BLaER1 treated with 17β-estradiol and CSF1 and Interleukin-3, amounts not matched to agents 10 nM and 100 nM (cell line): ENCODE data around the gene CDK3.
"Not testable (repeated sequence)": the region's sequence is repeated elsewhere in the genome, so short reads cannot be mapped to it uniquely, and the experiment has no call there.

Experiments
- H3K27ac ChIP-seq, 11 experiments: shearing (Covaris generic); formaldehyde crosslinking; 2 replicates each; pipeline ENCODE4 v1.8.1; 2022
- H3K27me3 ChIP-seq, 11 experiments: shearing (Covaris generic); formaldehyde crosslinking; 2 replicates each; pipeline ENCODE4 v1.8.1; 2022
- H3K36me3 ChIP-seq, 11 experiments: shearing (Covaris generic); formaldehyde crosslinking; 2 replicates each; pipeline ENCODE4 v1.8.1; 2022
- H3K4me1 ChIP-seq, 10 experiments: shearing (Covaris generic); formaldehyde crosslinking; 2 replicates each; pipeline ENCODE4 v1.8.1; 2022
- H3K4me2 ChIP-seq, 11 experiments: shearing (Covaris generic); formaldehyde crosslinking; 2 replicates each; pipeline ENCODE4 v1.8.1; 2022
- H3K4me3 ChIP-seq, 10 experiments: shearing (Covaris generic); formaldehyde crosslinking; 2 replicates each; pipeline ENCODE4 v1.8.1; 2022
- H3K9ac ChIP-seq, 11 experiments: shearing (Covaris generic); formaldehyde crosslinking; 2 replicates each; pipeline ENCODE4 v1.8.1; 2022
- H3K9me3 ChIP-seq, 11 experiments: shearing (Covaris generic); formaldehyde crosslinking; replicated peaks in 1 of 11; 2 replicates each; pipeline ENCODE4 v1.8.1; 2022
- H4K20me1 ChIP-seq, 11 experiments: shearing (Covaris generic); formaldehyde crosslinking; 2 replicates each; pipeline ENCODE4 v1.8.1; 2022
- Cebpa-rat ChIP-seq, 11 experiments: shearing (Covaris generic); IDR thresholded peaks; 2 replicates each; pipeline ENCODE4 v1.8.1; 2022

Gene CDK3

DNA sequence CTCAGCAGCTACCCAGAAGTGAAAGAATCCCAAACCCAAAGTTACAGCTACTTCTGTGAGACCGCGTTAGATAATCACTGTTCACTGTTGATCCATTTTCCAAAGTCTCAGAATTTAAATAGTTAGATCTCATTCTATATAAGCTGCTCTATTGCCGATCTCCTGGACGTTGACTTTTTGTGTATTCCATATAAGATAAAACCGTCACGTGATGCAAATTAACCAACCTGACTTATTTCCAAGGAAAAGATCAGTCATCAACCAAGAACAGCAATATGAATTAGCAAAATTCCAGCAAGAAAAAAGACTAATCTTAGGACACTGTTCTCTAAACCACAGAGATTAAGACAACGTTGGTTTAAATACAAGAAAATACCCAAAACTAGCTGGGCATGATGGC, 30.0 kb upstream of the CDK3 start:
- peak overlapping the region; percentile 38 to 70 (median 60); a peak in 18 of 22 replicates for H3K9ac ChIP-seq
- H3K4me1 ChIP-seq = peaks cover 17 to 50% (median 40%) of the 10 kb centered on the region in 10 experiments
- no peak for TF ChIP-seq Cebpa-rat (IDR thresholded peaks at IDR 0.05)
- H3K36me3 ChIP-seq = peaks cover 18 to 88% (median 58%) of the 10 kb centered on the region in 11 experiments
- H4K20me1 ChIP-seq = no peaks in the 10 kb centered on the region; a peak in 1 of 22 replicates
- 0 out of 22 replicates have a peak, but pooled peaks cover 0 to 5% (median 0%) of the 10 kb centered on the region in 11 experiments for H3K9me3 ChIP-seq
- peak overlapping the region in 2 of 10 experiments; percentile 39 to 53; a peak in 2 of 20 replicates for H3K4me3 ChIP-seq
- peak overlapping the region; percentile 68 to 88 (median 79); a peak in 21 of 22 replicates for H3K27ac ChIP-seq
- H3K4me2 ChIP-seq = peak overlapping the region; percentile 50 to 89 (median 80)
- no peaks in the 10 kb centered on the region for H3K27me3 ChIP-seq

DNA sequence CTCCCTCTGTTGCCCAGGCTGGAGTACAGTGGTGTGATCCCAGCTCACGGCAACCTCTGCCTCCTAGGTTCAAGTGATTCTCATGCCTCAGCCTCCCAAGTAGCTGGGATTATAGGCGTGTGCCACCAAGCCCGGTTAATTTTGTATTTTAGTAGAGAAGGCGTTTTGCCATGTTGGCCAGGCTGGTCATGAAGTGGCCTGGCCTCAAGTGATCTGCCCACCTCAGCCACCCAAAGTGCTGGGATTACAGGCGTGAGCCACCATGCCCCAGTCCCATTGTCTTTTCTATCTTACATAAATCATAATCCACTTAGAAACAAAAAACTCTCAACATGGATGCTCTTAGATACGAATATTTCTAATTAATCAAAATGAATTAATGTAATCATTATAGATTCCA, 25.5 kb upstream of the CDK3 start:
- H3K4me3 ChIP-seq, H3K9ac ChIP-seq, H3K27me3 ChIP-seq, H3K27ac ChIP-seq, H4K20me1 ChIP-seq, H3K9me3 ChIP-seq: not testable (repeated sequence)
- peaks cover 35 to 66% (median 57%) of the 10 kb centered on the region in 10 experiments for H3K4me1 ChIP-seq
- H3K4me2 ChIP-seq = peak overlapping the region in 7 of 11 experiments; percentile 74 to 93 (median 86); a peak in 12 of 22 replicates
- peaks cover 15 to 63% (median 36%) of the 10 kb centered on the region in 11 experiments for H3K36me3 ChIP-seq

DNA sequence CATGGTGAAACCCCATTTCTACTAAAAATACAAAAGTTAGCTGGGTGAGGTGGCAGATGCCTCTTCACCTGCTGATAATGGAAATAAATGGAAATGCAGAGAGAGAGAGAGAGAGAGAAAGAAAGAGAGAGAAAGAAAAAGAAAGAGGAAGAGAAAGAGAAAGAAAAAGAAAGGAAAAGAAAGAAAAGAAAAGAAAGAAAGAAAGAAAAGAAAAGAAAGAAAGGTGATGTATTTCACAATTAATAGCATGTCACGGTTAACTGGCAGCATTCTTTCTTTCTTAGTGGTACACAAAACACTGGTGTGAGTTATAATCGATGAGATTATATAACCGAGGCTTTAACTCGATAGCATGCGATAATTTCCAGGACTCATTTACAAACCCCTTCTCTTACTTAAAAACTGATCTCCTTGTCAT, 24.9 kb upstream of the CDK3 start:
- TF ChIP-seq Cebpa-rat (IDR thresholded peaks at IDR 0.05) = no peak
- H3K27me3 ChIP-seq = no peaks in the 10 kb centered on the region
- H3K4me2 ChIP-seq = peak overlapping the region; percentile 74 to 93 (median 86); a peak in 21 of 22 replicates
- no peaks in the 10 kb centered on the region; a peak in 2 of 22 replicates for H4K20me1 ChIP-seq
- H3K4me1 ChIP-seq = peaks cover 37 to 66% (median 57%) of the 10 kb centered on the region in 10 experiments
- peak overlapping the region in 3 of 11 experiments; percentile 4 to 29 (median 11); a peak in 4 of 22 replicates for H3K27ac ChIP-seq
- peaks cover 15 to 60% (median 34%) of the 10 kb centered on the region in 11 experiments for H3K36me3 ChIP-seq
- no peaks in the 10 kb centered on the region for H3K9me3 ChIP-seq
- H3K4me3 ChIP-seq = no peak overlapping the region
- H3K9ac ChIP-seq = peak overlapping the region in 4 of 11 experiments; percentile 5 to 97 (median 40); a peak in 5 of 22 replicates

DNA sequence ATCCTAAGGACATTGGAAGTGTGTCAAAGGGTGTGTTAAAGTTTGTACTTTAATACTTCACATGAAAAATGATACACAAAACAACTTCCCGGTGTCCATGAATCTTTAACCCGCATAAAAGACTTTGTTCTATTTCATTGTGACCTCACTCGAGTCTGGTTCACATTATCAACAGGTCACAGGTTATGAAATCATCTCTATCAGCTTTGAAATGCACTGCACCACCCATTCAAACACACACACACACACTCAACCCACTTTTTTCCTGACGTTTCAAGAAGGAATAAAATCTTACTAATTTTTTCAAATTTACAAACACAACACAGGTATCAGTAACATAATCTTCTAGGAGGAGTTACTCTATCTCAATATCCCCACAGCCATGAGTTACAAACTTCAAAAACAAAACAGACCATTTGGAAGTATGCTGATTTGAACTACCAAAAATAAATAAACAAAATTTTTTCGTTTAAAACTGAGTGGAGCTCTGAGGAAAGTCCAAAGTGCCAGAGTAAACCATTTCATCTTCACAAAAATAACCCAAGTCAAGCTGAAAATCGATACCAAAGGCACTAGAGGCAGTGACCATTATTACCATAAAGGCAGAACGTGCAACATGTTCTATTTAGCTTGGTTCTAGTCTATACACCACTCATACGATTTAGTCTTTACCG, 24.3 kb upstream of the CDK3 start:
- H3K9ac ChIP-seq = peak overlapping the region in 4 of 11 experiments; percentile 5 to 97 (median 40); a peak in 6 of 22 replicates
- H3K27me3 ChIP-seq = no peaks in the 10 kb centered on the region
- no peak for TF ChIP-seq Cebpa-rat (IDR thresholded peaks at IDR 0.05)
- H3K4me3 ChIP-seq = peak overlapping the region in 1 of 10 experiments; percentile 85; a peak in 1 of 20 replicates
- peak overlapping the region in 4 of 11 experiments; percentile 0 to 29 (median 8); a peak in 3 of 22 replicates for H3K27ac ChIP-seq
- H3K36me3 ChIP-seq = peaks cover 9 to 55% (median 34%) of the 10 kb centered on the region in 11 experiments
- H3K9me3 ChIP-seq = no peaks in the 10 kb centered on the region
- H4K20me1 ChIP-seq = no peaks in the 10 kb centered on the region; a peak in 2 of 22 replicates
- peak overlapping the region; percentile 74 to 93 (median 86); a peak in 21 of 22 replicates for H3K4me2 ChIP-seq
- peaks cover 38 to 66% (median 54%) of the 10 kb centered on the region in 10 experiments for H3K4me1 ChIP-seq

DNA sequence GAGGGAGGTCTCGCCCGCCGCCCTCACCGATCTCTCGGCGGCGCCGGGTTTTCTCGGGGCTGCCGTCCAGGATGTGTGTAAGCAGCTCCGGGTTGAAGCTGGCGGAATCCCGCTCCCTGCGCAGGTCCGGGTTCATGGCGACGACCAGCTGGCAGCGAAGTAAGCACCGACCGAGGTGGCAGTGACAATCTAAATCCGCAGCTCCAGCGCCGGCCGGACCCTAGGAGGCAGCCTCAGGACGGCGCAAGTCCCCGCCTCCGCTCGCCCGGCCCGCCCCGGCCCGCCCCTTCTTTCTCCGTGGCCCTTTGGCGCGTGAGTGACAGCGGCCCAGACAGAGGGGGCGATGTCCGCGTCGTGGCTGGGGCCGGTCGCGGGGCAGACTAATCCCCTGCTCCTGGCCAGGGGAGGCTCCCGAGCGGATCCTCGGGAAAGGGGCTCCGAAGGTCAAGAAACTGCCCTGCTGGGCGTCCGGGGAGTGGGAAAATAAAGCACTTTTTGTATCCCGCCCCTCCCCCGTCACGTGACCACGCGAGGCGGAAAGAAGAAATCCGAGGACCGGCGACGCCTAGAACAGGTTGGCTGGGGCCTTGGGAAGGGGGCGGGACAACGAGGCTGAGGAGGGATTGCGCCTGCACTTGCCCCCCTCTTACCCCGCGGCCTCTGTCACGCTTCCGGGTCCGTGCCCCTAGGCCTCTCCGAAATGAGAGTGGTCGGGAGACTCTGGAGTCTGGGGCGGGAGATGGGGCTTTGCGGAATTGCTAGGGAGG, 21.5 kb upstream of the CDK3 start, which contains the start of the genes ACOX1 and TEN1:
Gene ACOX1, minus strand, starts transcription at position 229 of the 767 bp plus-strand sequence. Its CDS starts 93 bp downstream, at position 136.
Gene TEN1, plus strand, starts transcription at position 303 of the 767 bp plus-strand sequence. CDS start 6,953 bp downstream, outside the sequence.
- Histone ChIP-seq H3K4me1 (peaks cover 38 to 74% (median 51%) of the 10 kb centered on the region in 10 experiments), H3K27ac (peak within 1 kb of the TSS; percentile 94 to 99 (median 98)), H3K9me3 (no peaks in the 10 kb centered on the region), H3K27me3 (no peaks in the 10 kb centered on the region), H3K4me2 (peak within 1 kb of the TSS; percentile 74 to 97 (median 90)), H3K36me3 (peaks cover 0 to 26% (median 7%) of the 10 kb centered on the region in 11 experiments; a peak in 12 of 22 replicates), H3K4me3 (peak within 1 kb of the TSS; percentile 76 to 97 (median 86)), H4K20me1 (no peaks in the 10 kb centered on the region; a peak in 1 of 22 replicates), H3K9ac (peak within 1 kb of the TSS; percentile 89 to 98 (median 96))
- no peak for TF ChIP-seq Cebpa-rat (IDR thresholded peaks at IDR 0.05)

DNA sequence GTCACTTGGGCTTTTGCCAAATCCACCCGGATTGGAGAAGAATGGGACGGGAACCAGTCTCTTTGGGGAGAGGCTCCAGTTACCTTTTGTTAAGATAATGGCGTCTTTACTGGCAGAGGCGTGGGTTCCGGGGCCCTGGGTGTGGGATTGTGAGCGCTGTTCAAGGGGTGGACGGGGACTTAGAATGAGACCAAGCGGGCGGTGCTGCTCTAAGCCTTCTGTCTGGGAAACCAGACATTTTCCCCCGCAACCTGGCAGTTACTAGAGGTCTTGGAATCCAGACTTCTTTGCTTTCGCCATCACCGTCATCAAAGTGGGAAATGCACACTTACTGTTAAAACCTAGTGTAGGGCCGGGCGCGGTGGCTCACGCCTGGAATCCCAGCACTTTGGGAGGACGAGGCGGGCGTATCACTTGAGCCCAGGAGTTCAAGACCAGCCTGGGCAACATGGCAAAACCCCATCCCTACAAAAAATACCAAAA, 20.9 kb upstream of the CDK3 start:
- Histone ChIP-seq H4K20me1 (no peaks in the 10 kb centered on the region; a peak in 1 of 22 replicates), H3K36me3 (peaks cover 0 to 20% (median 10%) of the 10 kb centered on the region in 11 experiments; a peak in 9 of 22 replicates), H3K4me3 (peak overlapping the region; percentile 76 to 97 (median 86)), H3K9me3 (no peaks in the 10 kb centered on the region), H3K27me3 (no peaks in the 10 kb centered on the region), H3K9ac (peak overlapping the region; percentile 89 to 98 (median 96)), H3K27ac (peak overlapping the region; percentile 94 to 99 (median 98)), H3K4me1 (peaks cover 38 to 74% (median 51%) of the 10 kb centered on the region in 10 experiments), H3K4me2 (peak overlapping the region; percentile 74 to 97 (median 90))
- TF ChIP-seq Cebpa-rat (IDR thresholded peaks at IDR 0.05) = no peak

DNA sequence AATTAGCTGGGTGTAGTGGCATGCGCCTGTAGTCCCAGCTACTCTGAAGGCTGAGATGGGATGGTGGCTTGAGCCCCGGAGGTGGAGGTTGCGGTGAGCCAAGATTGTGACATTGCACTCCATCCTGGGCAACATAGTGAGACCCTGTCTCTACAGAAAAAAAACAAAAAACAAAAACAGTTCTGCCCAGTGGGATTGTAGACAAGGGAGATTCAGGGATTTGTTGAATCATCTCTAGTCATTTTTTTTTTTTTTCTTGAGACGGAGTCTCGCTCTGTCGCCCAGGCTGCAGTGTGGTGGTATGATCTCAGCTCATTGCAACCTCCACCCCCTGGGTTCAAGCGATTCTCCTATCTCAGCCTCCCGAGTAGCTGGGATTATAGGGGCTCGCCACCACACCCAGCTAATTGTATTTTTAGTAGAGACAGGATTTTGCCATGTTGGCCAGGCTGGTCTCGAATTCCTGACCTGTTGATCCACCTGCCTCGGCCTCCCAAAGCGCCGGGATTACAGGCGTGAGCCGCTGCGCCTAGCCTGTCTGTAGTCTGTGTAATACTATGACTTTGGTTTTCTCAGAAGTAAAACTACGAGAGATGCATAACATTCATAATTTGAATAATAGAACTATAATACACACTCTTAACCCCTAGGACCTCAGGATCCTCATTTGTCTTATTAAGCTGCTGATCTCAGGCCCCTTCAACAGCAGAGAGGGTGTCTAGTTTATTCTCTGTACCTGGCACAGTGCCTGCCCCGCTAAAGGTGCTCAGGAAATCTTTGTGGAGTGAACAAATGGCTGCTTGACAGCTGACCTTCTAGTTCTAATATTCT, 20.3 kb upstream of the CDK3 start:
- H4K20me1 ChIP-seq = no peaks in the 10 kb centered on the region; a peak in 1 of 22 replicates
- H3K4me3 ChIP-seq = peak overlapping the region; percentile 76 to 97 (median 86)
- peak overlapping the region; percentile 89 to 98 (median 96) for H3K9ac ChIP-seq
- H3K27me3 ChIP-seq = no peaks in the 10 kb centered on the region
- H3K4me1 ChIP-seq = peaks cover 38 to 71% (median 47%) of the 10 kb centered on the region in 10 experiments
- no peaks in the 10 kb centered on the region for H3K9me3 ChIP-seq
- H3K36me3 ChIP-seq = peaks cover 0 to 15% (median 6%) of the 10 kb centered on the region in 11 experiments; a peak in 8 of 22 replicates
- H3K4me2 ChIP-seq = peak overlapping the region; percentile 74 to 97 (median 90)
- no peak for TF ChIP-seq Cebpa-rat (IDR thresholded peaks at IDR 0.05)
- peak overlapping the region; percentile 94 to 99 (median 98) for H3K27ac ChIP-seq
